Gastroesophageal sphincter (tissue), 3 donors: ENCODE data around the gene ZCCHC24.

ENCODE experiments used
- POLR2A ChIP-seq, 2 donors: fragments of 450-650 bp; IDR thresholded peaks; one replicate each; pipeline ENCODE4 v1.6.1; 2017; ENCODE audit warnings: antibody characterized with exemption in 2 of 2, mild to moderate bottlenecking in 2 of 2, moderate library complexity in 1 of 2
- POLR2AphosphoS5 ChIP-seq: sonication (generic); formaldehyde crosslinking; IDR thresholded peaks from one replicate; pipeline ENCODE4 v1.6.1; 2017; ENCODE audit warnings: antibody characterized with exemption
- TF ChIP-seq, protein P1 (sequence below), 4 experiments: fragments of 200-600 bp in 2 of 4; fragments of 450-650 bp in 2 of 4; sonication (generic) in 1 of 4; IDR thresholded peaks; one replicate each; pipeline ENCODE4 v1.5.1; 2017 to 2019; ENCODE audit warnings: antibody characterized with exemption in 4 of 4, mild to moderate bottlenecking in 2 of 4, moderate library complexity in 2 of 4

DNA sequence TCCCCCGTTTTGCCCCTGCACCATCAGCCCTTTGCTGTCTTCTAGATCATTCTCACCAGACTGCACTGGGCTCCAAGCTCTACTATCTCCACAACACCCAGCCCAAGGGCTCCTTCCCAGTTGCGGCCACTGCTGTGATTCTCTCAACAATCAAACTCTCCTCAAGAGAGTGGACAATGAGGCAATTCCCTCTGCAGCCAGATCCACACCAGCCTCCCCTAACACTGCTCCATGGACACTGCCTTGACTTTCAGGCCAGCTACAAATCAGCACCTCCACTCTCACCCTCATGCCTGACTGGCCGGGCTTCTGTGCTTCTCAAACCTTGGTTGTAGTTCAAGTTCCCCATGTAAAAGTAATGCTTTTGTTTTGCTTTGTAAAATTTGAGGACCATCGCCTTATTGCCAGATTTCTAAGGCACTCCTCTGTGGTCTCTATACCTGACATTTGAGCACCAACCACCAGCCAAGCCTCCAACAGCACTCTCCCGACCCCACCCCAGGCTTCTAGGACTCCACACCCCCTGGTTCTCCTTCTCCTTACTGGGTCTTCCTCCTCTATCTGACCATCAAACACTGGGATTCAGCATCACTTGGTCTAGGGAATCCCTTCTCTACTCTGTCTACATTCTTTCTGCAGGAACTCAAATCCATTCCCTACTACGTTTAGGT lies 52.8 kb downstream of the ZCCHC24 start:
- TF ChIP-seq, protein P1, sequence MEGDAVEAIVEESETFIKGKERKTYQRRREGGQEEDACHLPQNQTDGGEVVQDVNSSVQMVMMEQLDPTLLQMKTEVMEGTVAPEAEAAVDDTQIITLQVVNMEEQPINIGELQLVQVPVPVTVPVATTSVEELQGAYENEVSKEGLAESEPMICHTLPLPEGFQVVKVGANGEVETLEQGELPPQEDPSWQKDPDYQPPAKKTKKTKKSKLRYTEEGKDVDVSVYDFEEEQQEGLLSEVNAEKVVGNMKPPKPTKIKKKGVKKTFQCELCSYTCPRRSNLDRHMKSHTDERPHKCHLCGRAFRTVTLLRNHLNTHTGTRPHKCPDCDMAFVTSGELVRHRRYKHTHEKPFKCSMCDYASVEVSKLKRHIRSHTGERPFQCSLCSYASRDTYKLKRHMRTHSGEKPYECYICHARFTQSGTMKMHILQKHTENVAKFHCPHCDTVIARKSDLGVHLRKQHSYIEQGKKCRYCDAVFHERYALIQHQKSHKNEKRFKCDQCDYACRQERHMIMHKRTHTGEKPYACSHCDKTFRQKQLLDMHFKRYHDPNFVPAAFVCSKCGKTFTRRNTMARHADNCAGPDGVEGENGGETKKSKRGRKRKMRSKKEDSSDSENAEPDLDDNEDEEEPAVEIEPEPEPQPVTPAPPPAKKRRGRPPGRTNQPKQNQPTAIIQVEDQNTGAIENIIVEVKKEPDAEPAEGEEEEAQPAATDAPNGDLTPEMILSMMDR (IDR thresholded peaks at IDR 0.05): no peak
- TF ChIP-seq POLR2AphosphoS5: no peak
- no peak for TF ChIP-seq POLR2A (IDR thresholded peaks at IDR 0.05)
